Vagina (tissue), 2 donors: ENCODE measurements around the gene STAU1. TPM values are rescaled to one million over a fixed set of nuclear protein-coding genes. Genes with fewer than 3 reads are reported as not detected.
"Not testable (repeated sequence)": the region's sequence is repeated elsewhere in the genome, so short reads cannot be mapped to it uniquely, and the experiment has no call there.

Source experiments
- DNase-seq, 2 donors: peaks; one replicate each; pipeline ENCODE4 v3.0.0-alpha.2; 2017; ENCODE audit errors: extremely low spot score in 2 of 2
- H3K27ac ChIP-seq: fragments of 200-600 bp; sonication (generic); one replicate; pipeline ENCODE4 v1.5.1; 2019
- H3K27me3 ChIP-seq: fragments of 200-600 bp; sonication (generic); one replicate; pipeline ENCODE4 v1.5.1; 2019
- H3K36me3 ChIP-seq, 2 donors: fragments of 200-600 bp; sonication (generic); one replicate each; pipeline ENCODE4 v1.5.1; 2017 to 2019
- H3K4me1 ChIP-seq: fragments of 200-600 bp; sonication (generic); one replicate; pipeline ENCODE4 v1.5.1; 2019
- H3K4me3 ChIP-seq, 2 donors: fragments of 200-600 bp; sonication (generic); 1 replicate in 1 of 2; 2 replicates in 1 of 2; pipeline ENCODE4 v1.5.1; 2016 to 2019
- H3K9me3 ChIP-seq: fragments of 200-600 bp; sonication (generic); one replicate; pipeline ENCODE4 v1.5.1; 2019
- CTCF ChIP-seq, 3 experiments: fragments of 450-650 bp in 2 of 3; fragments of 200-600 bp in 1 of 3; sonication (generic) in 1 of 3; IDR thresholded peaks; one replicate each; pipeline ENCODE4 v1.5.1; 2017 to 2019; ENCODE audit warnings: antibody characterized with exemption in 3 of 3, mild to moderate bottlenecking in 2 of 3, moderate library complexity in 2 of 3
- POLR2A ChIP-seq, 2 donors: fragments of 450-650 bp; IDR thresholded peaks; one replicate each; pipeline ENCODE4 v1.6.1; 2017; ENCODE audit warnings: antibody characterized with exemption in 2 of 2, mild to moderate bottlenecking in 2 of 2, moderate library complexity in 2 of 2
- POLR2AphosphoS5 ChIP-seq, 2 donors: sonication (generic); formaldehyde crosslinking; IDR thresholded peaks; one replicate each; pipeline ENCODE4 v1.9.0; 2017; ENCODE audit warnings: antibody characterized with exemption in 2 of 2, mild to moderate bottlenecking in 2 of 2, low read depth in 1 of 2; ENCODE audit not compliant: insufficient read depth in 1 of 2
- intact Hi-C: fragments of 100-400 bp; cut with DNase I; formaldehyde crosslinking; loops from one replicate; pipeline ENCODE4 v1.15.1; 2023
- total RNA-seq: library from RNA; depleted of rRNA; stranded (reverse); fragments of >200 nt; gene quantifications from one replicate; pipeline ENCODE4 v1.2.3, GENCODE V29; 2016

STAU1 gene
- total RNA-seq, 1 donor from 2014 or later = 68.5 TPM

DNA sequence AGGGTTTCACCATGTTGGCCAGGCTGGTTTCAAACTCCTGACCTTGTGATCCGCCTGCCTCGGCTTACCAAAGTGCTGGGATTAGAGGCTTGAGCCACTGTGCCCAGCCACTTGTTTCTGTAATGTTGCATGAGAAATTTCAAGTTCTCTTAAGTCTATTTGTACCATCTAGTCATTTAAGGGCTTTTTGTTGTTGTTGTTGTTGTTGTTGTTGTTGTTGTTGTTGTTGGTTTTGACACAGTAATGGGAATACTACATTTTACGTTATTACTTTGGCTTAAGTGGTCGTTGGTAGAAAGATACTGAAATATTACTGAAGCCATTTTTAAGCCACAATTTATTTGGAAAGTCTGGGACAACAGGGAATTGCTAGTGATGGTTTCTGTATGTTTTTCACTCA lies 90.0 kb downstream of the STAU1 start:
- Histone ChIP-seq H3K9me3 (no peaks in the 10 kb centered on the region), H3K27me3 (no peaks in the 10 kb centered on the region), H3K27ac (no peak overlapping the region), H3K4me1 (no peaks in the 10 kb centered on the region), H3K36me3 (peaks cover 0 to 43% of the 10 kb centered on the region in 2 donors), H3K4me3 (no peak overlapping the region)
- DNase-seq = no peak
- TF ChIP-seq CTCF (IDR thresholded peaks at IDR 0.05) (no peak), POLR2AphosphoS5 (IDR thresholded peaks at IDR 0.05; ENCODE audit: insufficient read depth in 1 of 2, low read depth in 1 of 2) (no peak), POLR2A (IDR thresholded peaks at IDR 0.05) (no peak)
- intact Hi-C loops = no loop called here

DNA sequence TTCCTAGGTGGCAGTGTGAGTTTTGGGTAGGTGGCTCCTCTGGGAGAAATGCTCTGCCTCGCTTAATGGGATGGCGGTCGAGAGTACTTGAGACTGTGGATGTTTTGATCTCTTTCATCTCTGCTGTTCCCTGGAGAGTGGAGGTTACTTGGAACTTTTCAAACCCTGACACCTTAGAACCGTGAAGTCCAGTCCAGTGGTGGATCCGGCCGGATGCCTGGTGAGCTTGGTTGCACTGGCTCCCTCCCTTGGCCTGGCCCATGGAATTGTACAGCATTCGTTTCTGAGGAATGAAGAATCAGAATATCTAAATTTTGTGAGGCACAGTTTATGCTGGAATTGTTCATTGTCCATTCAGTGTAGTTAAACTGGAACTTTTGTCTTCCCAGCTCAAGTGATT lies 91.0 kb downstream of the STAU1 start:
- DNase-seq = no peak
- H3K36me3 ChIP-seq = peaks cover 0 to 52% of the 10 kb centered on the region in 2 donors
- no peak overlapping the region for H3K27ac ChIP-seq
- intact Hi-C loops = no loop called here
- TF ChIP-seq POLR2AphosphoS5 (IDR thresholded peaks at IDR 0.05; ENCODE audit: insufficient read depth in 1 of 2, low read depth in 1 of 2) (no peak), POLR2A (IDR thresholded peaks at IDR 0.05) (no peak), CTCF (IDR thresholded peaks at IDR 0.05) (no peak)
- no peaks in the 10 kb centered on the region for H3K4me1 ChIP-seq
- H3K9me3 ChIP-seq = no peaks in the 10 kb centered on the region
- no peaks in the 10 kb centered on the region for H3K27me3 ChIP-seq
- H3K4me3 ChIP-seq = no peak overlapping the region

DNA sequence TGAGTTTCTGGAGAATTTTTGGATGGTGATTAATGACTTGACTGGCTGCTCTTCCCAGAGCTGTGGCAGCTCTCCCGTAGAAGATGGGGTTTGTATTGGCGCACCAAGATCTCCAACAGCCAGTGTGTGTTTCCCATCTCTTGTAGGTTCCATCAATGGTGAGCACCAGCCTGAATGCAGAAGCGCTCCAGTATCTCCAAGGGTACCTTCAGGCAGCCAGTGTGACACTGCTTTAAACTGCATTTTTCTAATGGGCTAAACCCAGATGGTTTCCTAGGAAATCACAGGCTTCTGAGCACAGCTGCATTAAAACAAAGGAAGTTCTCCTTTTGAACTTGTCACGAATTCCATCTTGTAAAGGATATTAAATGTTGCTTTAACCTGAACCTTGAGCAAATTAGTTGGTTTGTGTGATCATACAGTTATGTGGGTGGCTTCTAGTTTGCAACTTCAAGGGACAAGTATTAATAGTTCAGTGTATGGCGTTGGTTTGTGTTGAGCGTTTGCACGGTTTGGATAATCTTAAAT lies 91.9 kb downstream of the STAU1 start:
- Histone ChIP-seq H3K27me3 (no peaks in the 10 kb centered on the region), H3K9me3 (no peaks in the 10 kb centered on the region), H3K4me1 (no peaks in the 10 kb centered on the region), H3K4me3 (no peak overlapping the region), H3K27ac (no peak overlapping the region), H3K36me3 (peaks cover 0 to 56% of the 10 kb centered on the region in 2 donors)
- intact Hi-C loops = no loop called here
- no peak for TF ChIP-seq POLR2AphosphoS5 (IDR thresholded peaks at IDR 0.05; ENCODE audit: insufficient read depth in 1 of 2, low read depth in 1 of 2)
- TF ChIP-seq POLR2A (IDR thresholded peaks at IDR 0.05) = no peak
- TF ChIP-seq CTCF (IDR thresholded peaks at IDR 0.05) = no peak
- no peak for DNase-seq

DNA sequence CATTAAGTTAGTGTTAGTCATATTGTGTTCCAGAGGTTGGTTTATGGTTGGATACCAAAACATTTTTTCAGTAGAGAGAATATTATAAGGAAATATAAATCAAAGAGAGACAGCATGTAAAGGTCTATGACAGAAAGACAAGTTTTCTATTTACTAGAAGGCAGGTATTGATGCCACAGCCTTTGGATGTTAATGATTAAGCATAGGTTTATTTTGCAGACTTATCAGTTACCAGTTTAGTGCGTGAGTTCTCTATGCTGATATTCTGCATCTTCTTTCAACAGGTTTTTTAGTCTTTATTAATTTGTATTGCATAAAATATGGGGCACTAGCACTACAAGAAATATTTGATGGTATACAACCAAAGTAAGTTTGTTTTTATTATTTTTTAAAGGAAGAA lies 96.4 kb downstream of the STAU1 start:
- no peaks in the 10 kb centered on the region for H3K27me3 ChIP-seq
- DNase-seq = no peak
- H3K4me1 ChIP-seq = no peaks in the 10 kb centered on the region
- no peak for TF ChIP-seq CTCF (IDR thresholded peaks at IDR 0.05)
- TF ChIP-seq POLR2AphosphoS5 (IDR thresholded peaks at IDR 0.05; ENCODE audit: insufficient read depth in 1 of 2, low read depth in 1 of 2) = no peak
- no peak for TF ChIP-seq POLR2A (IDR thresholded peaks at IDR 0.05)
- H3K36me3 ChIP-seq = peaks cover 0 to 85% of the 10 kb centered on the region in 2 donors
- no peaks in the 10 kb centered on the region for H3K9me3 ChIP-seq
- intact Hi-C loops = no loop called here
- no peak overlapping the region for H3K4me3 ChIP-seq
- H3K27ac ChIP-seq = no peak overlapping the region

DNA sequence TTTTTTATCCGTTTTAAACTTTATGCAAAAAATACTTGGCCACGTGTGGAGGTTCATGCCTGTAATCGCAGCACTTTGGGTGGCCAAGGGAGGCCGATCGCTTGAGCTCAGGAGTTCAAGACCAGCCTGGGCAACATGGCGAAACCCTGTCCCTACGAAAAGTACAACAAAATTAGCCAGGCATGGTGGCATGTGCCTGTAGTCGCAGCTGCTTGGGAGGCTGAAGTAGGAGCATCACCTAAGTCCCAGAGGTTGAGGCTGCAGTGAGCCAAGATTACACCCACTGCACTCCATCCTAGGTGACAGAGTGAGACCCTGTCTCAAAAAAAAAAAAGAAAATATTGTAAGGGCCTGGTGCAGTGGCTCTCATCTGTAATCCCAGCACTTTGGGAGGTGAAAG lies 97.0 kb downstream of the STAU1 start:
- H3K27me3 ChIP-seq = no peaks in the 10 kb centered on the region
- no peaks in the 10 kb centered on the region for H3K4me1 ChIP-seq
- H3K36me3 ChIP-seq = peaks cover 0 to 88% of the 10 kb centered on the region in 2 donors
- TF ChIP-seq POLR2A (IDR thresholded peaks at IDR 0.05) (no peak), CTCF (IDR thresholded peaks at IDR 0.05) (no peak), POLR2AphosphoS5 (IDR thresholded peaks at IDR 0.05; ENCODE audit: insufficient read depth in 1 of 2, low read depth in 1 of 2) (no peak)
- no peaks in the 10 kb centered on the region for H3K9me3 ChIP-seq
- intact Hi-C loops = no loop called here
- H3K4me3 ChIP-seq = no peak overlapping the region
- no peak for DNase-seq
- no peak overlapping the region for H3K27ac ChIP-seq

- peaks cover 0 to 83% of the 10 kb centered on the region in 2 donors for H3K36me3 ChIP-seq
- H3K27me3 ChIP-seq, H3K4me3 ChIP-seq, H3K27ac ChIP-seq, intact Hi-C loops, H3K4me1 ChIP-seq, H3K9me3 ChIP-seq, DNase-seq: not testable (repeated sequence)
Measured at GRCh38 chr20:49082295-49082694, 105.8 kb downstream of the STAU1 start.
